ENCODE data around the gene PLK2. TPM values are rescaled to one million over a fixed set of nuclear protein-coding genes. Genes with fewer than 3 reads are reported as not detected.

The PLK2 gene
- total RNA-seq, 4 donors from 2014 or later = 75.6 to 329 (median 147) TPM

DNA sequence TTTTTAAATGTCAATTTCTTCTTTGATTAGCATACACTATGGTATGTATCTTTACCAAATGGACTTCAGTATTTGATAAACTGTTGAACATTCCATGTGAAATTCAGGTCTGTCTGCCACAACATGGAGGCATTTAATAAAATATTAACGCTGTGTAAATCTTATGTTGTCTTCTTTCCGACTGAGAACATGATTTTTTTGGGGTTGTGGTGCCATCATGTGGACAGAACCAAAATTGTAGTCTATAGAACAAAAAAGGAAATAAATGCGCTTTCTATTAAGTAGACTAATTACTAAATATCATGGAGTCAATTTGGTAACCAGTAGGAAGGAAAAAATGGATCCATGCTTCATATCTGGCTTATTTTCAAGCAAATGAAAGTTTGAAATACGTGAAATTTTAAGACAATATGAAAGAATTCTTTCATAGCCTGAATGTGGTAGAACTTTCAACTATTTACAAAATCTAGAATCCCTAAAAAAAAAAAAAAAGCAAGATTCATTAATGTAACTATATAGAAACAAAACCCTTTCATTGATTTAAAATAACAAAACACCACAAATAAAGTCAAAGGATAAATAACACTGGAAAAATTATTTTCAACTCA is 2.8 kb upstream of the PLK2 start:
- TF ChIP-seq, protein P1, sequence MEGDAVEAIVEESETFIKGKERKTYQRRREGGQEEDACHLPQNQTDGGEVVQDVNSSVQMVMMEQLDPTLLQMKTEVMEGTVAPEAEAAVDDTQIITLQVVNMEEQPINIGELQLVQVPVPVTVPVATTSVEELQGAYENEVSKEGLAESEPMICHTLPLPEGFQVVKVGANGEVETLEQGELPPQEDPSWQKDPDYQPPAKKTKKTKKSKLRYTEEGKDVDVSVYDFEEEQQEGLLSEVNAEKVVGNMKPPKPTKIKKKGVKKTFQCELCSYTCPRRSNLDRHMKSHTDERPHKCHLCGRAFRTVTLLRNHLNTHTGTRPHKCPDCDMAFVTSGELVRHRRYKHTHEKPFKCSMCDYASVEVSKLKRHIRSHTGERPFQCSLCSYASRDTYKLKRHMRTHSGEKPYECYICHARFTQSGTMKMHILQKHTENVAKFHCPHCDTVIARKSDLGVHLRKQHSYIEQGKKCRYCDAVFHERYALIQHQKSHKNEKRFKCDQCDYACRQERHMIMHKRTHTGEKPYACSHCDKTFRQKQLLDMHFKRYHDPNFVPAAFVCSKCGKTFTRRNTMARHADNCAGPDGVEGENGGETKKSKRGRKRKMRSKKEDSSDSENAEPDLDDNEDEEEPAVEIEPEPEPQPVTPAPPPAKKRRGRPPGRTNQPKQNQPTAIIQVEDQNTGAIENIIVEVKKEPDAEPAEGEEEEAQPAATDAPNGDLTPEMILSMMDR (IDR thresholded peaks at IDR 0.05) = peak; percentile 60 to 77 (median 68)
- TF ChIP-seq POLR2A (IDR thresholded peaks at IDR 0.05) = no peak
- intact Hi-C loops (cut with DNase I; ENCODE audit: low total_unique reads) = no loop called here
- Histone ChIP-seq H3K4me1 (no peaks in the 10 kb centered on the region), H3K27me3 (no peaks in the 10 kb centered on the region), H3K9me3 (no peaks in the 10 kb centered on the region), H3K36me3 (no peaks in the 10 kb centered on the region), H3K27ac (no peak overlapping the region), H3K4me3 (no peak overlapping the region)
- DNase-seq = peak in 1 of 2 donors; percentile 28

DNA sequence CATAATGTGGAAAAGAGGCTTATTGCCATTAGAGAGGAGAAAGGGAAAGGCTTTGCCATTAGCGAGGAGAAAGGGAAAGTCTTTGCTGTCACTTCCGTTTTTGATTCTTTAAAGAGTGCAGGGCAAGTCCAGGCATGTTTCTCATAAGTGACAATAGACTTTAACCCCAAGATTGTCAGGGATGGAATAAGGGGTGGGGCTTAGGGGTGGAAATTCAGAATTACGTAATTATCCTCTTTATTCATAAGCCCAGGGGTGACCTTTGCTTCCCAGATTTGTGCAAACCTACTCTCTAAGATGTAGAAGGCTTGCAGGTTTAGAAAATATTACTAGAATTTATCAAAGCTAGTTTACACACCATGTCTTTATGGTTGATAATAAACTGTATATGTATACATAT is 2.3 kb upstream of the PLK2 start:
- intact Hi-C loops (cut with DNase I; ENCODE audit: low total_unique reads) = no loop called here
- DNase-seq = no peak
- H3K4me3 ChIP-seq = no peak overlapping the region
- TF ChIP-seq, protein P1 (IDR thresholded peaks at IDR 0.05) = no peak
- no peak for TF ChIP-seq POLR2A (IDR thresholded peaks at IDR 0.05)
- H3K4me1 ChIP-seq = no peaks in the 10 kb centered on the region
- H3K27me3 ChIP-seq = no peaks in the 10 kb centered on the region
- no peak overlapping the region for H3K27ac ChIP-seq
- no peaks in the 10 kb centered on the region for H3K9me3 ChIP-seq
- no peaks in the 10 kb centered on the region for H3K36me3 ChIP-seq

DNA sequence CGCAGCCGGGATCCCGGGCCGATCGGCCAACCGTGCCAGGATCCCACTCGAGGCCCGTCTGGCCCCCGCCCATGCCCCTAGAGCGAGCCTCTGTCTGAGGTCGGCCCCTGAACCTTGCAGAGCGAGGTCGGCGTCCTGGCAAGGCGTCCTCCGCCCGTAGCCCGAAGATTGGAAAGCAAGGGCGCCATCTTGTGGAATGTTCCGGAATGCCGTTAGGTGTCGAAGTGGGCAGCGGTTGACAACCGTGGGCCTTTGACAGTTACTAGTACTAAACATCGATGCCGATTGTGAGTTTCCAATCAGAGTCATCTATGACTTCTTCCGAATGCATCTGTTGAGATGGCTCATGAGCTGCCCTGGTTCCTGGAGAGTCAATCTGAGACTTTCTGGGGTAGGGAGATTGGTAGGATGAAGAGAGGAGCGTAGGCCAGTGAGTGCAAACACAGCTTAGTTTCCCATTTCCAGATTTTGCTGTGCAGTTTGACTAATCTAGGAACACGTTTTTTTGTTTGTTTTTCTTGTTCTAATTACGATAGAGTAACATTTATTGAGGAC is 923 bp upstream of the PLK2 start:
- Histone ChIP-seq H3K36me3 (no peaks in the 10 kb centered on the region), H3K9me3 (no peaks in the 10 kb centered on the region), H3K27ac (peak overlapping the region; percentile 94 to 95), H3K27me3 (no peaks in the 10 kb centered on the region), H3K4me3 (peak overlapping the region; percentile 68 to 82), H3K4me1 (no peaks in the 10 kb centered on the region)
- intact Hi-C loops (cut with DNase I; ENCODE audit: low total_unique reads) = loop anchor here (2.0 kb wide), 1 partner anchor 680 kb away; no protein-coding TSS in a partner anchor
- peak; percentile 89 to 91 for DNase-seq
- TF ChIP-seq, protein P1 (IDR thresholded peaks at IDR 0.05) = peak; percentile 76 to 88 (median 80)
- peak in 1 of 2 donors; percentile 17 for TF ChIP-seq POLR2A (IDR thresholded peaks at IDR 0.05)

DNA sequence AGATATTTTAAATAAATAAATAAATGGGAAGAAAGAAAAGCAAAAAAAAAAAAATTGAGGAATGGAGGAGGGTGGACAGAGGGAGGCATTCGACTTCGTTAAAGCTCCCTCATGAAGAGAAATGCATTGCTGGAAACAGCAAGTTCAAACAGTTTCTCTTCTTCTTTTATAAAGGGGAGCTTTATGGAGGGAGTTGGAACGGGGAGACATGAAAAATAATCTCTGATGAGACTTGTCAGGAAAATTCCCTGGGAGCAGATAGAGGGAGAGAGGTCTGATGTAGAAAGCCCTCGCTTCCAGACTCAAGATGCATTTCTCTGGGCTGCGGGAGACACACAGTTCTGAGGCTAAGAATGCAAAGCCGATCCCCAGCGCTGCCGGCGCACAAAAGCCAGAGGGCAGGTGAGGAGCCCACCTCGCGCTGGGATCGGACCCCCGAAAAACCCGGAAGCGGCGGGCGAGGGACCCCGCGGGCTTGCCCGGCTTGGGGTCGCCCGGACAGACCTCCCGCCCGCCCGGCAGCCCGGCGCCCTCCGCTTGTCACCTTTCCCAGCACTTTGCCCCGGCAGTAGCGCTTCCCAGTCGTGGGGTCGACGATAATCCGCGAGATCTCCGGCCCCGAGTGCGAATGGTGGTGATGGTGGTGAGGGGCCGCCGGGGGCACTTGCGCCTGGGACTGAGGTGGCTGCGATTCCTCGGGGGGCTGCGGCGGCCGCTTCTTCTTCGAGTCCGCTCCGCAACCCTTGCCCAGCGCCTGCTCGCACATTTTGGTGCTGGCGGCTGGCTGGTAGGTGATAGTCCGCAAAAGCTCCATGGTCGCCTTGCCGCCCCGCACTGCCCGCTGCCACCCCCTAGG is 512 bp downstream of the PLK2 start:
- intact Hi-C loops (cut with DNase I; ENCODE audit: low total_unique reads) = loop anchor here (2.0 to 10.0 kb wide), 2 partner anchors 679 to 1165 kb away; no protein-coding TSS in a partner anchor
- DNase-seq = peak; percentile 21 to 24
- Histone ChIP-seq H3K27me3 (no peaks in the 10 kb centered on the region), H3K27ac (peak overlapping the region; percentile 94 to 95), H3K4me1 (no peaks in the 10 kb centered on the region), H3K36me3 (no peaks in the 10 kb centered on the region), H3K9me3 (no peaks in the 10 kb centered on the region), H3K4me3 (peak overlapping the region; percentile 68 to 82)
- TF ChIP-seq, protein P1 (IDR thresholded peaks at IDR 0.05) = no peak
- TF ChIP-seq POLR2A (IDR thresholded peaks at IDR 0.05) = no peak

All from uterus (tissue), 4 donors.